ENCODE measurements around the gene FH.

The FH gene

DNA sequence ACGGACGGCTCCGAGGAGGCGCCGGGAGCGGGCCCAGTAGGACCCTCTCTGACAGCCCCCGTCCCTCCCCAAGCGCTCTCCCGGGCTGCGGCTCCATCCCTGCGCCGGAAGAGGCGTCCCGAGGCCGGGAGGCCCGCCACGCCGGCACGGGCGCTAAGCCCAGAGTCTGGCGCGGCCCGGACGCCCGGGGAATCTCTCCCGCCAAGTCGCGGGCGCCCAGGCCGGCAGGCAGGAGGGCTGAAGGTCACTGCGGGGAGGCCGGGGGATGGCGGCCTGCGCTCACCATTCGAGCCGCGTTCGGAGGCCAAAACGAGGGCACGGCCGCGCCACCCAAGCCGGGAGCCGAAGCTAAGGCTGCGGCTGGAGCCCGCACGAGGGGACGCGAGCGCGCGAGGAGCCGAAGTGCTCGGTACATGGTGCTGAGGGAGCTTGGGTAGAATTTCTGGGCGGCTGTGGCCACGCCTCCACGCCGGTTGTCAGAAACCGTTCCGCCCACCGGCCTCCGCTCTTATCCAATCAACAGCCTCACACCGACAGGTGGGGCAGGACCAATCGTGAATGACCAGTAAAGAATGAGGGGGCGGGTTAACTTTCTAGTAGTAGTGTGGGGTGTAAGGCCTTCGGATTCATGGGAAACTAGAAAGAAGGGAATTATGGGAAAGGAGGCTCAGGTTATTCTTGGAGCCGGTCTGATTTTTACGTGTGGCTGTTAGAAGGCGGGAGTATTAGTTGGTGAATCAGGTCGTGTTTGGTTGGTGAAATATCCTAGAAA, at the start of gene FH:
TSS of gene FH (minus strand) at position 448 of the 772 bp plus-strand sequence. CDS start at position 415, 33 bp downstream.
- DNase-seq, result peak; percentile 96

DNA sequence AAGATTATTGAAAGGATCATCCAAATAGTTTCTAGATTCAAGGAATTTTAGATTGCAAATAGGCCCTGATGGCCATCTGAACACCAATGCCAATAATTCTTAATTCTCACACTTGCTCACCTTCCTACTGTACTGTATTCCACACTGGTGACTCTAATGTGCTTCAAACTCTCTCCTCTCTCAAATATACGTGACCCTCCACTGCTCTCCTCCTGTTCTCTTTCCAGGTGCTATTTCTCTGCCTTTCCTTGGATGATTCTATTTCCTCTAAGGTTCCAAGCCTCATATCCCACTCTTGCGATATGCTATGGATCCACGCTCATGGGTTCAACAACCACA, 41.3 kb upstream of the FH start:
- DNase-seq, result no peak

DNA sequence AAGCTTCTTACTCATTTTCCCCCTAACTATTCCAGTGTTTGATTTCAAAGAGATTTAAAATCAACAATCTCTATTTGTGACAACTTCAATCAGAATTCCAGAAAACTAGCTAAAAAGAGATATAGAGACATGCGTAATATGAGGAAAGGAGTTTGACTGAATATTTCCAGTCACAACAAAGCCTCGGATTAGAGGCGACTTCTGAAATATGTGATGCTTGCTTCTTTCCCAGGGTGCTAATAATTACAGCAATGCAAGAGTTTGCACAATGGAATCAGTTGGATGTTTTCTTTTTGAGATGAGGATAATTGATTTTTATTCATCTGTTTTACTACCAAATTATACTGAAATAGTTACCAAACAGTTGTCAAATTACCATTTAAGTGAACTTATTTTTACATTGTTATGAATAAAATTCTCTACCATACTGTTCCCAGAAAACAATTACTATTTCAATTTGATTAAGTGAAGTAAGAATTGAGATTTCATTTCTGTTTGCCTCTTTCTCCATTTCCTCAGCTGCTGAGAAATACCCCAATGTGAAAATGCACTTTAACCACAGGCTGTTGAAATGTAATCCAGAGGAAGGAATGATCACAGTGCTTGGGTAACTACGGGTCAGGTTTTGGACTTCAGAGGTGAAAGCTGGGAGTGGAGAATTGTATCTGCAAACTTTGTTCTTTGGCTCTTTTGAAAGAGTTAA, 40.7 kb upstream of the FH start:
- no peak for DNase-seq

GRCh38 chr1:241557551-241558193, 38.1 kb upstream of the FH start:
- DNase-seq, result no peak

GRCh38 chr1:241557031-241557430, 37.5 kb upstream of the FH start:
- no peak for DNase-seq

GRCh38 chr1:241555526-241555925, 36.0 kb upstream of the FH start:
- no peak for DNase-seq

DNA sequence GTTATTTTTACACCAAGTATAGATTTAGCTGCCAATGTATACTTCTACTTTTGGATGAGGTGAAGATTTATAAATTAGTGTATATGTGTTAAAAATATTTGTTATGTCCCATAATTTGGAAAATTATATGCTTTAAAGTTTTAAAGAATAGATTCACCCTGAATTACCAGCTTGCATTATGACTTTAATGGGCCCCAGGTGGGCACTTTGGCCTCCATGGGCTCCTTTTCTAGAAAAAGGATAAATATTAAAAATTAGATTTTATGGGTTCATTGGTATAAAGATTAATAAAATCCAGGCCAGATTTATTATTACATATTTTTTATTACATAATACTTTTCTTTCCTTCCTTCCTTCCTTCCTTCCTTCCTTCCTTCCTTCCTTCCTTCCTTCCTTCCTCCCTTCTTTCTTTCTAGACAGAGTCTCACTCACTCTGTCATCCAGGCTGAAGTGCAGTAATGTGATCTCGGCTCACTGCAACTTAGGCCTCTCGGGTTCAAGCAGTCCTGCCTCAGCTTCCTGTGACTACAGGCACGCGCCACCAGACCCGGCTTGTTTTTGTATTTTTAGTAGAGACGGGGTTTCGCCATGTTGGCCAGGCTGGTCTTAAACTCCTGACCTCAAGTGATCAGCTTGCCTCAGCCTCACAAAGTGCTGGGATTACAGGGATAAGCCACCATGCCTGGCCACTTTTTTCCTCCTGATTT, 34.5 kb upstream of the FH start:
- no peak for DNase-seq

DNA sequence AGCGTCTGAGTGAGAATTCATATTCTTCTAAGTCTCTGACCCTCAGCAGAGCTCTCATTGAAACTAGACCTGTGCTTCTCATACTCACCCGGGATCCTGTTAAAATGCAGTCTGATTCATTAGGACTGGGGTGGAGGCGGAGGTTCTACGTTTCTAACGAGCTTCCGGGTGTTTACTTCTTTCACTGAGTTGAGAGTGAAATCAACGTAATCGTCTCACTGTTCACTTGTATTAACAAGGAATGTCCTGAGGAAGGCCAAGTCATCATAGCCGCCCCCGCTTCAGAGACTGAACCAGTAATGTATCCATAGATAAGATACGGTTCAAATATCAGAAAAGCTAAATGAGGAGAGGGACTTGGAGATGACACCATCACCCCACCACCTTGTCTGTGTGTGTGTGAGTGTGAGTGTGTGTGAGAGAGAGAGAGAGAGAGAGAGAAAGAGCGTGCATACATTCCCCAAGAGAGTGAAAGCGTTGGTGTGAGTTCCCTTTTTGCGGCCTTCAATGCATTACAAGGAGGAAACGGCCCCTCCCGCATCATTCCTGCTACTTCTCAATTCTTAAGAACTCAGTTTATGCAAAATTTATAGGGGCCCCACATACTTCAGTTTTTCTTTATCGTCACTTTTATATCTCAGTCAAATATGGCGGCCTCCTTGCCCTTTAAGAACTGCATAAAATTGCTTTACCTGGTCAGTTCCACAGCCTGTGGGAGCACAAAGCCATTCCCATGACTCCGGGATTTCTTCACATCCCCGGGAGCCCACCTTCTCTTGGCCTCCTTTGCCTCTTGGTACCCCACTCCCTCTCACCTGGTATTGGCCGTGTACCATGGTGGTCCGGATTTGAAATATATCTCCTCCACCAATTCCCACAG, 32.4 kb upstream of the FH start:
- peak; percentile 54 for DNase-seq

- no peak for DNase-seq
These were observed 30.8 kb upstream of the FH start for GRCh38 chr1:241550318-241550717.

DNA sequence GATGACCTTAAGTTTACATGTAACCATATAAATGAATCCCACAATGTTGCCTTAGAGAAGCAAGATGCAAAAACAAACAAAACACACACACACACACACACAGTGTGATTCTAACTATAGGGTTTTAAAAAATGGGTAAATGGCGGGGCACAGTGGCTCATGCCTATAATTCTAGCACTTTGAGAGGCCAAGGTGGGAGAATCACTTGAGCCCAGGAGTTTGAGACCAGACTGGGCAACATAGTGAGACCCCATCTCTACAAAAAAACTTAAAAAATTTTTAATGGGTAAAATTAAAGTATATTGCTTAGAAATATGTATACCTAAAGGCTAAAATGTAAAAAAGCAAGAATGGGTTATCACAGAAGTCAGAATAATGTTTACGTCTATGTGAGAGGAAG, 28.5 kb upstream of the FH start:
- DNase-seq, result no peak

DNA sequence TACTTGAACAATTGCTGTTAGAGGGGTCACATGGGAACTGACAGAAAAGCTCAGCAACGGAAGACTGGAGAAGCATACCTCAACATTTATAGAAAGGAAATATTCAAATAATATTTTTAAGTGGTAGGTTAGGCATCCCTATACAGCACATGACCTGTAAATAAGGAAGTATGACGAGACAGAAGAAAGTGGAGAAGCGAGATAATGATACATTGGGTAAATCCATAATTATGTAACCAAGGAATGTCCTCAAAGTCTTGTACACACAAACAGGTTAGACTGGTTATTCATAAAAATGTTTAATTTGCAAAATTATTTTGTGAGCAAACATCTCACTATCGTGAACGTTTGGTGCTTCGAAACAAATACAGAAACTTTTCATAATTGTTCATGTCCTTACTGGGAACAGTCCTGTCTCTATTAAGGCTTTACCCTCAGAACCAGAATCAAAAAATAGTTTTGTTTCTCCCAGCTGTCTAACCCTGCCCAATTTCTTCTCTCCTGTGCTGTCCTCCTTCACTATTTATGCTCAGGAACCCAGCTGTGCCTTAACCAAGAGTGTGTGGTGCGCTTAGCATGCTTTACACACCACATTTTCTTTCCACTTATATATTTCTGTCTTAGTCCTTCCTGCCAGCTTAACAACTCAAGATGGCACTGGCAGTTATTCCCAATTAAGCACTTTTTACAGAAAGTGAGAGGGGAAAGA, 22.8 kb upstream of the FH start:
- no peak for DNase-seq

DNA sequence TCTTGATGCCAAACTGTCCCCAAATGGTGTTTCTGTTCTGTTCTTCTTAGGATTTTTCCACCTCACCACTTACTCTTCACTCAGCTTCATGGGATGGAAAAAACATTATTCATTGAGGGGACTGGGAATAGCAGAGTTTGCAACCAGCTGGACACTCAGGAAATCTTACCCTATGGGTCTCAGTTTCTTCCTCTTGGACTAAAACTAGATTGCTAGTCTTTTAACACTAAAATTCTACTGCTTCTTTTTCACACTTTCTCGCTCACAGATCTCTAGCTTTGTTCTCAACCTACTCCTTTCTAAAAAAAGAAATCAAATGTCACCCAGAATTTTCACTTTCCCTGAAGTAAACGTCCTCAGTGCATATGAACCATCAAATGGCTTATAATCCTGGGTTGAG, 17.4 kb upstream of the FH start:
- DNase-seq, result no peak

GRCh38 chr1:241536304-241536703, 16.7 kb upstream of the FH start:
- no peak for DNase-seq

DNA sequence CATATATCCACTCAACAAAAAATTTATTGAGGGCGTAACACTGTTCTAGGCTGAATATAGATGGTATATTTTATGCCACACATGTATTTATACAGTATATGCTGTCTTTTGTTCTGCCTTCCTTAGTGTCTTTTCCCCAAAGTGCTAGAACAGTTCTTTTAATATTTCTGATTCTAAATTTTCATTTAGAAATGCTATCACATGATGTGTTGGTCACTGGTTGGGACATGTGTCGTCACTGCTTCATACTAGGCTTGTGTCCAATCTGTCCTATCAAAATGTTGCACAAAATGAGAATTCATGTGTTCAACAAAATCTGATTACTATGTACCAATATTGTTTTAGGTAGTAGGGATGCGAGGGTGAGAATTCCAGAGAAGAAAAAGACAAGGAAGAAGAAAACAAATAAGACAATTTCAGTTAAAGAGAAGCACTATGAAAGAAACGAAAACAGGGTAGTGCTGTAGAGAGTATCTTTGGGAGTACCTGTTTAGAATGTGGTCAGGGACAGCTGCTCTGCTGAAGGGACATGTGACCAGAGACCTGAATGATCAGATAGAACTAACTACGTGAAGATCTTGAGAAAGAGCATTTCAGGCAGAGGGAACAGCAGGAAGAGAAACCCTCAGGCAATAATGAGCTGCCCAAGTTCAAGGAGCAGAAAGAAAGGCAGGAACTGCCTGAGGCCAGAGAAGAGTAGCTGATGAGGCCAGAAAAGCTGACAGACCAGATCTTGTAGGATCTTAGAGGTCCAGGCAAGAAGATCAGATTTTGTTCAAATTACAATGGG, 14.0 kb upstream of the FH start:
- DNase-seq, result no peak

GRCh38 chr1:241532864-241533263, 13.3 kb upstream of the FH start:
- peak; percentile 14 for DNase-seq

DNA sequence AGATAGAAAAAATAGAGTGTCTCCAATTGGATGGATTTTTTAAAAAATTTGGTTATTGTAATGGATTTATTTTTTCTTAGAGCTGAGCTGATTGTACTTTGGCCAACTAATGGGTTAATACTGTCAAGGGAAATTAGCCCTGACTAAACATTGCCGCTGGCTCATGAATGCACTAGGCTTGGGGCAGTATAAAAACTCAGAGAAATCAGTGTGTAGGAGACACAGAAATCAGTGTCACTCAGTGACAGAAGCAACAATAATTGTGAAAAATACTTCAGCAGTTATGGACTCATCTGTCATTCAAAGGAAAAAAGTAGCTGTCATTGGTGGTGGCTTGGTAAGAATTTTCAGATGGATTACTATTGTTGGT, 12.6 kb upstream of the FH start, which contains the start of gene KMO:
TSS of gene KMO (plus strand) at position 217 of the 370 bp plus-strand sequence. CDS start at position 284, 67 bp downstream.
- DNase-seq, result no peak

- peak; percentile 77 for DNase-seq
These were observed 11.9 kb upstream of the FH start for GRCh38 chr1:241531195-241532161.

GRCh38 chr1:241527146-241527545, 7.6 kb upstream of the FH start:
- no peak for DNase-seq

- no peak for DNase-seq
These were observed 5.5 kb upstream of the FH start for GRCh38 chr1:241525026-241525425.

- no peak for DNase-seq
These were observed 2.2 kb upstream of the FH start for GRCh38 chr1:241521718-241522117.

Data from CD4-positive, alpha-beta T cell treated with Interleukin-21 for 1 hour (primary cell).